ENCODE results near the gene LYRM2. TPM values are rescaled to one million over a fixed set of nuclear protein-coding genes. Genes with fewer than 3 reads are reported as not detected.

The LYRM2 gene
- total RNA-seq, 1 experiment from 2014 or later: 26.3 TPM

GRCh38 chr6:89554106-89554505 lies 84.4 kb downstream of the LYRM2 start:
- Histone ChIP-seq H3K4me1 (ENCODE audit: control insufficient read depth in 1 of 2, insufficient read depth in 2 of 2, low read length in 2 of 2) (no peaks in the 10 kb centered on the region), H3K4me2 (ENCODE audit: low read length) (no peak overlapping the region), H3K27ac (ENCODE audit: low read depth, low read length) (no peak overlapping the region), H3K4me3 (replicated peaks in 1 of 2; ENCODE audit: low read depth in 1 of 2, low read length in 2 of 2) (no peak overlapping the region), H3K36me3 (ENCODE audit: control insufficient read depth in 1 of 2, insufficient read depth in 2 of 2, low read length in 2 of 2) (no peaks in the 10 kb centered on the region), H3K9me3 (ENCODE audit: control insufficient read depth in 1 of 2, insufficient read depth in 1 of 2, low read depth in 1 of 2, low read length in 2 of 2) (peaks cover 0 to 12% of the 10 kb centered on the region in 2 experiments; a peak in 1 of 4 replicates), H3K9ac (ENCODE audit: low read length) (no peak overlapping the region), H3K27me3 (ENCODE audit: insufficient read depth, low read length) (no peaks in the 10 kb centered on the region), H3K9me2 (ENCODE audit: insufficient read depth) (no peaks in the 10 kb centered on the region), H2AFZ (ENCODE audit: low read depth, low read length, poor library complexity, severe bottlenecking) (no peak overlapping the region), H3K79me2 (ENCODE audit: insufficient read depth, low read length) (no peaks in the 10 kb centered on the region), H4K20me1 (ENCODE audit: insufficient read depth) (no peaks in the 10 kb centered on the region)
- intact Hi-C loops (cut with micrococcal nuclease): no loop called here
- no peak for DNase-seq (ENCODE audit: low read depth, low spot score)
- RAD21 ChIA-PET (ENCODE audit: low non-redundant PET in 1 of 2, low total read pairs in 2 of 2, uncharacterized antibody in 2 of 2, unreplicated experiment in 2 of 2): no interaction called here
- no TSS peak for BruUV-seq (replicated peaks)
- TF ChIP-seq ZNF274 (IDR thresholded peaks at IDR 0.05; ENCODE audit: low read depth, low read length) (no peak), YY1 (IDR thresholded peaks at IDR 0.05; ENCODE audit: extremely low read depth, insufficient replicate concordance, low read depth, low read length) (no peak), EGR1 (IDR thresholded peaks at IDR 0.05; ENCODE audit: low read depth) (no peak), SRF (IDR thresholded peaks at IDR 0.05; ENCODE audit: low read depth) (no peak), MAX (IDR thresholded peaks at IDR 0.05) (no peak), ZFX (IDR thresholded peaks at IDR 0.05) (no peak), CEBPB (IDR thresholded peaks at IDR 0.05; ENCODE audit: low read depth) (no peak), ATF3 (IDR thresholded peaks at IDR 0.05) (no peak), EZH2 (IDR thresholded peaks at IDR 0.05) (no peak), TCF7L2 (IDR thresholded peaks at IDR 0.05; ENCODE audit: borderline replicate concordance, extremely low read depth, insufficient read depth, insufficient read length) (no peak), REST (IDR thresholded peaks at IDR 0.05; ENCODE audit: low read depth) (no peak), POLR2AphosphoS5 (IDR thresholded peaks at IDR 0.05; ENCODE audit: low read depth, low read length) (no peak), SP1 (IDR thresholded peaks at IDR 0.05; ENCODE audit: low read depth) (no peak), ZBTB33 (IDR thresholded peaks at IDR 0.05; ENCODE audit: extremely low read depth, insufficient replicate concordance, low read length) (no peak), RAD21 (IDR thresholded peaks at IDR 0.05; ENCODE audit: low read depth) (no peak)
- POLR2A ChIA-PET: no interaction called here
- CTCF ChIA-PET: no interaction called here
- no peak for ATAC-seq

All from HCT116 (cell line).